Sigmoid colon (tissue), 7 donors: Measurements from ENCODE around the gene PLCG1. TPM values are rescaled to one million over a fixed set of nuclear protein-coding genes. Genes with fewer than 3 reads are reported as not detected.

Experiments used
- DNase-seq: peaks from one replicate; pipeline ENCODE4 v3.0.0-alpha.2; 2019
- H3K27ac ChIP-seq, 4 donors: fragments of 200-600 bp; sonication (generic); one replicate each; pipeline ENCODE4 v1.5.1; 2016 to 2019; ENCODE audit warnings: mild to moderate bottlenecking in 1 of 4
- H3K27me3 ChIP-seq, 3 donors: fragments of 200-600 bp; sonication (generic); one replicate each; pipeline ENCODE4 v1.5.1; 2019; ENCODE audit warnings: mild to moderate bottlenecking in 1 of 3
- H3K36me3 ChIP-seq, 4 donors: fragments of 200-600 bp; sonication (generic); one replicate each; pipeline ENCODE4 v1.5.1; 2016 to 2019
- H3K4me1 ChIP-seq, 4 donors: fragments of 200-600 bp; sonication (generic); one replicate each; pipeline ENCODE4 v1.5.1; 2017 to 2019
- H3K4me3 ChIP-seq, 4 donors: fragments of 200-600 bp; sonication (generic); one replicate each; pipeline ENCODE4 v1.5.1; 2017 to 2019; ENCODE audit warnings: mild to moderate bottlenecking in 2 of 4, moderate library complexity in 1 of 4
- H3K9me3 ChIP-seq, 4 donors: fragments of 200-600 bp in 3 of 4; sonication (generic) in 3 of 4; one replicate each; pipeline versions ENCODE4 v1.5.1 to v1.6.1; 2013 to 2019
- CTCF ChIP-seq, 4 experiments: fragments of 450-650 bp in 3 of 4; fragments of 200-600 bp in 1 of 4; IDR thresholded peaks; one replicate each; pipeline ENCODE4 v1.5.1; 2016 to 2019; ENCODE audit warnings: antibody characterized with exemption in 4 of 4, mild to moderate bottlenecking in 3 of 4, moderate library complexity in 2 of 4
- EP300 ChIP-seq, 4 donors: sonication (generic); formaldehyde crosslinking; IDR thresholded peaks; one replicate each; pipeline ENCODE4 v1.6.1; 2017; ENCODE audit warnings: antibody characterized with exemption in 4 of 4
- POLR2A ChIP-seq, 2 donors: fragments of 450-650 bp; IDR thresholded peaks; one replicate each; pipeline ENCODE4 v1.6.1; 2016; ENCODE audit warnings: antibody characterized with exemption in 2 of 2, mild to moderate bottlenecking in 2 of 2, moderate library complexity in 2 of 2
- POLR2AphosphoS5 ChIP-seq, 4 donors: sonication (generic); formaldehyde crosslinking; IDR thresholded peaks; one replicate each; pipeline ENCODE4 v1.6.1; 2017; ENCODE audit warnings: antibody characterized with exemption in 4 of 4
- WGBS, 2 donors: extraction: QIAGEN DNeasy Blood & Tissue Kit; methylation state at CpG; one replicate each; pipeline ENCODE4 v1.1.7; 2013; 5-methylcytosine and 5-hydroxymethylcytosine counted together
- intact Hi-C: fragments of 100-400 bp; cut with DNase I; formaldehyde crosslinking; loops from one replicate; pipeline ENCODE4 v1.15.1; 2023
- polyA plus RNA-seq, 3 donors: library from polyadenylated mRNA; stranded (reverse); fragments of 200-250 nt; gene quantifications; one replicate each; pipeline ENCODE4 v1.2.3, GENCODE V29; 2013
- total RNA-seq, 4 donors: library from RNA; depleted of rRNA; stranded (reverse); fragments of >200 nt; gene quantifications; one replicate each; pipeline ENCODE4 v1.1.0, GENCODE V29; 2016
- donor health status: healthy with polysubstance abuse.
- donor health status: Bipolar disorder and iron deficiency.
- donor health status: healthy.

PLCG1 gene
- total and polyA plus RNA-seq, 7 donors = 9.9 to 152 (median 55.1) TPM

- no peak for DNase-seq
- intact Hi-C loops = loop anchor here (1.0 kb wide), 2 partner anchors 104 to 126 kb away; no protein-coding TSS in a partner anchor
- no peaks in the 10 kb centered on the region for H3K9me3 ChIP-seq
- TF ChIP-seq CTCF (IDR thresholded peaks at IDR 0.05) (no peak), POLR2AphosphoS5 (IDR thresholded peaks at IDR 0.05) (no peak), EP300 (IDR thresholded peaks at IDR 0.05) (no peak), POLR2A (IDR thresholded peaks at IDR 0.05) (no peak)
- no peaks in the 10 kb centered on the region for H3K27me3 ChIP-seq
- peaks cover 7 to 75% (median 29%) of the 10 kb centered on the region in 4 donors for H3K36me3 ChIP-seq
- 98 to 99% methylated on average over 2 of the region's 2 CpGs for WGBS, 2 donors
- peaks cover 0 to 10% (median 9%) of the 10 kb centered on the region in 4 donors for H3K4me1 ChIP-seq
- H3K4me3 ChIP-seq = no peak overlapping the region
- no peak overlapping the region for H3K27ac ChIP-seq
Observed at GRCh38 chr20:41094353-41095055, 42.8 kb upstream of the PLCG1 start.

DNA sequence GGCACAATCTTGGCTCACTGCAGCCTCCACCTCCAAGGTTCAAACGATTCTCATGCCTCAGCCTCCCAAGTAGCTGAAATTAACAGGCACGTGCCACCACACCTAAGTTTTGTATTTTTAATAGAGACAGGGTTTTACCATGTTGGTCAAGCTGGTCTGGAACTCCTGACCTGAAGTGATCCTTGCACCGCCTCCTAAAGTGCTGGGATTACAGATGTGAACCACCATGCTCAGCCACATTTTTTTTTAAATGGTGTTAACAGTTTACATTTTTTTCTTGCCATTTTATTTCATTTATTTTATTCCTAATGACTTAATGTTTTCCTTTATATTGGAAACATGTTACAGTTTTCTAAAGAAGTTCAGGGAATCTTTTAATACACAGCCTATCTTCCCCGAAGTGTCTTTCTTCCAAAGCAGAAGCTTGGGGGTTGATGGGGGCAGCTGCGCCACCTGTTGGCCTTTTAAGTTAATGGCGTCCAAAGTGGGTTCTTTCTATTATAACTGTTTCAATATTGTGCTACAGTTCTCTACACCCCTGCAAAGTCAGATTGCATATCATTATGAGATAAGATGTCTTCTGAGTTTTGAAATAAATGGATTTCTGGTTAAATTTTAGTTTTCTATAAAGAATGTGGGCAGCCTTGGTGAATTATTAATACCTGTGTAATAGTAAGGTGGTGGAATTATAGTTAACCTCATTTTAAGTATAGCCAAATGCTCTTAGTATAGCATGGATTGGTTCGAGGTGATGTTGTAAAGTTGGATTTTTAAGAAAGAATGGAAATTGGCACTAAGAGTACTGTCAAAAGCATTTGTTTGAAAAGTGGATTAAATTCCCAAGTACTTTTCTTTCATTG lies 42.0 kb upstream of the PLCG1 start:
- Histone ChIP-seq H3K9me3 (no peaks in the 10 kb centered on the region), H3K27me3 (no peaks in the 10 kb centered on the region), H3K27ac (no peak overlapping the region), H3K36me3 (peaks cover 8 to 77% (median 32%) of the 10 kb centered on the region in 4 donors), H3K4me1 (peaks cover 0 to 10% (median 9%) of the 10 kb centered on the region in 4 donors), H3K4me3 (no peak overlapping the region)
- intact Hi-C loops = loop anchor here (1.0 kb wide), 2 partner anchors 105 to 127 kb away; no protein-coding TSS in a partner anchor
- DNase-seq = peak; percentile 82
- WGBS, 2 donors = 45 to 52% methylated on average over 7 of the region's 7 CpGs
- TF ChIP-seq POLR2AphosphoS5 (IDR thresholded peaks at IDR 0.05) = no peak
- TF ChIP-seq POLR2A (IDR thresholded peaks at IDR 0.05) = no peak
- peak; percentile 39 to 78 (median 68) for TF ChIP-seq CTCF (IDR thresholded peaks at IDR 0.05)

GRCh38 chr20:41098703-41099250 lies 38.6 kb upstream of the PLCG1 start:
- WGBS, 2 donors = 83 to 84% methylated on average over 4 of the region's 4 CpGs
- no peak overlapping the region for H3K27ac ChIP-seq
- H3K4me3 ChIP-seq = no peak overlapping the region
- H3K27me3 ChIP-seq = no peaks in the 10 kb centered on the region
- no peaks in the 10 kb centered on the region for H3K9me3 ChIP-seq
- H3K36me3 ChIP-seq = peaks cover 16 to 89% (median 44%) of the 10 kb centered on the region in 4 donors
- H3K4me1 ChIP-seq = no peaks in the 10 kb centered on the region
- peak in 1 of 4 donors; percentile 36 for TF ChIP-seq POLR2AphosphoS5 (IDR thresholded peaks at IDR 0.05)
- no peak for TF ChIP-seq EP300 (IDR thresholded peaks at IDR 0.05)
- no peak for DNase-seq
- intact Hi-C loops = no loop called here

GRCh38 chr20:41100001-41100480 lies 37.3 kb upstream of the PLCG1 start:
- 95 to 96% methylated on average over 9 of the region's 9 CpGs for WGBS, 2 donors
- peaks cover 16 to 94% (median 51%) of the 10 kb centered on the region in 4 donors for H3K36me3 ChIP-seq
- TF ChIP-seq EP300 (IDR thresholded peaks at IDR 0.05) (no peak), POLR2AphosphoS5 (IDR thresholded peaks at IDR 0.05) (no peak), POLR2A (IDR thresholded peaks at IDR 0.05) (no peak), CTCF (IDR thresholded peaks at IDR 0.05) (no peak)

More at GRCh38 chr20:41100001-41100480, 37.3 kb upstream of the PLCG1 start:
- Histone ChIP-seq H3K27me3 (no peaks in the 10 kb centered on the region), H3K4me1 (no peaks in the 10 kb centered on the region), H3K27ac (no peak overlapping the region), H3K4me3 (no peak overlapping the region), H3K9me3 (no peaks in the 10 kb centered on the region)
- intact Hi-C loops = no loop called here
- DNase-seq = no peak
